ENCODE results near the gene GPX6.
"Not testable (repeated sequence)": the region's sequence is repeated elsewhere in the genome, so short reads cannot be mapped to it uniquely, and the experiment has no call there.

Gene GPX6

GRCh38 chr6:28515676-28516075, at the start of gene GPX6:
GPX6 (minus strand) TSS chr6:28515793; CDS start chr6:28515743, 50 bp downstream.
- H3K4me1 ChIP-seq (ENCODE audit: control insufficient read depth, insufficient read depth, low read length): no peaks in the 10 kb centered on the region
- no peaks in the 10 kb centered on the region for H3K36me3 ChIP-seq (ENCODE audit: control insufficient read depth, insufficient read depth, low read length)
- H3K9me3 ChIP-seq (ENCODE audit: control insufficient read depth, insufficient read depth, low read depth, low read length): no peaks in the 10 kb centered on the region
- no peak within 1 kb of the TSS for H3K9ac ChIP-seq (ENCODE audit: low read length)
- H3K27ac ChIP-seq (ENCODE audit: low read depth, low read length): no peak within 1 kb of the TSS
- H3K4me3 ChIP-seq (ENCODE audit: low read depth, low read length): no peak within 1 kb of the TSS
- peaks cover 5% of the 10 kb centered on the region for H3K27me3 ChIP-seq (ENCODE audit: control insufficient read depth, insufficient read depth, low read length)

GRCh38 chr6:28563430-28564095, 48.0 kb upstream of the GPX6 start:
- Histone ChIP-seq H3K9me3 (ENCODE audit: control insufficient read depth, insufficient read depth, low read depth, low read length) (no peaks in the 10 kb centered on the region), H3K4me1 (ENCODE audit: control insufficient read depth, insufficient read depth, low read length) (no peaks in the 10 kb centered on the region), H3K27me3 (ENCODE audit: control insufficient read depth, insufficient read depth, low read length) (peaks cover 18% of the 10 kb centered on the region), H3K27ac (ENCODE audit: low read depth, low read length) (no peak overlapping the region), H3K36me3 (ENCODE audit: control insufficient read depth, insufficient read depth, low read length) (no peaks in the 10 kb centered on the region), H3K4me3 (ENCODE audit: low read depth, low read length) (no peak overlapping the region), H3K9ac (ENCODE audit: low read length) (no peak overlapping the region)

- H3K36me3 ChIP-seq (ENCODE audit: control insufficient read depth, insufficient read depth, low read length): no peaks in the 10 kb centered on the region
- no peak overlapping the region for H3K9ac ChIP-seq (ENCODE audit: low read length)
- H3K27ac ChIP-seq (ENCODE audit: low read depth, low read length): no peak overlapping the region
- no peaks in the 10 kb centered on the region for H3K9me3 ChIP-seq (ENCODE audit: control insufficient read depth, insufficient read depth, low read depth, low read length)
- H3K27me3 ChIP-seq (ENCODE audit: control insufficient read depth, insufficient read depth, low read length): peaks cover 39% of the 10 kb centered on the region
- H3K4me1 ChIP-seq (ENCODE audit: control insufficient read depth, insufficient read depth, low read length): peaks cover 9% of the 10 kb centered on the region
- H3K4me3 ChIP-seq (ENCODE audit: low read depth, low read length): no peak overlapping the region
Measured at GRCh38 chr6:28558629-28559028, 43.0 kb upstream of the GPX6 start.

GRCh38 chr6:28555136-28555535, 39.5 kb upstream of the GPX6 start:
- Histone ChIP-seq H3K27me3 (ENCODE audit: control insufficient read depth, insufficient read depth, low read length) (peaks cover 55% of the 10 kb centered on the region), H3K4me1 (ENCODE audit: control insufficient read depth, insufficient read depth, low read length) (peaks cover 13% of the 10 kb centered on the region), H3K36me3 (ENCODE audit: control insufficient read depth, insufficient read depth, low read length) (no peaks in the 10 kb centered on the region), H3K9me3 (ENCODE audit: control insufficient read depth, insufficient read depth, low read depth, low read length) (no peaks in the 10 kb centered on the region), H3K27ac (ENCODE audit: low read depth, low read length) (no peak overlapping the region), H3K4me3 (ENCODE audit: low read depth, low read length) (no peak overlapping the region), H3K9ac (ENCODE audit: low read length) (no peak overlapping the region)

- Histone ChIP-seq H3K9me3 (ENCODE audit: control insufficient read depth, insufficient read depth, low read depth, low read length) (no peaks in the 10 kb centered on the region), H3K9ac (ENCODE audit: low read length) (no peak overlapping the region)
Measured at GRCh38 chr6:28553986-28554881, 38.6 kb upstream of the GPX6 start.

GRCh38 chr6:28553384-28553985, 37.9 kb upstream of the GPX6 start:
- no peaks in the 10 kb centered on the region for H3K36me3 ChIP-seq (ENCODE audit: control insufficient read depth, insufficient read depth, low read length)
- H3K4me3 ChIP-seq (ENCODE audit: low read depth, low read length): peak overlapping the region; percentile 47
- H3K4me1 ChIP-seq (ENCODE audit: control insufficient read depth, insufficient read depth, low read length): peaks cover 13% of the 10 kb centered on the region
- no peaks in the 10 kb centered on the region for H3K9me3 ChIP-seq (ENCODE audit: control insufficient read depth, insufficient read depth, low read depth, low read length)
- H3K9ac ChIP-seq (ENCODE audit: low read length): no peak overlapping the region
- peaks cover 41% of the 10 kb centered on the region for H3K27me3 ChIP-seq (ENCODE audit: control insufficient read depth, insufficient read depth, low read length)
- H3K27ac ChIP-seq (ENCODE audit: low read depth, low read length): no peak overlapping the region

More at GRCh38 chr6:28553986-28554881, 38.6 kb upstream of the GPX6 start:
- H3K36me3 ChIP-seq (ENCODE audit: control insufficient read depth, insufficient read depth, low read length): no peaks in the 10 kb centered on the region
- H3K27me3 ChIP-seq (ENCODE audit: control insufficient read depth, insufficient read depth, low read length): peaks cover 48% of the 10 kb centered on the region
- peak overlapping the region; percentile 47 for H3K4me3 ChIP-seq (ENCODE audit: low read depth, low read length)
- no peak overlapping the region for H3K27ac ChIP-seq (ENCODE audit: low read depth, low read length)
- H3K4me1 ChIP-seq (ENCODE audit: control insufficient read depth, insufficient read depth, low read length): peaks cover 13% of the 10 kb centered on the region

- Histone ChIP-seq H3K27ac (ENCODE audit: low read depth, low read length) (no peak overlapping the region), H3K36me3 (ENCODE audit: control insufficient read depth, insufficient read depth, low read length) (no peaks in the 10 kb centered on the region), H3K9me3 (ENCODE audit: control insufficient read depth, insufficient read depth, low read depth, low read length) (no peaks in the 10 kb centered on the region), H3K4me3 (ENCODE audit: low read depth, low read length) (no peak overlapping the region), H3K4me1 (ENCODE audit: control insufficient read depth, insufficient read depth, low read length) (peaks cover 13% of the 10 kb centered on the region), H3K27me3 (ENCODE audit: control insufficient read depth, insufficient read depth, low read length) (peaks cover 38% of the 10 kb centered on the region), H3K9ac (ENCODE audit: low read length) (no peak overlapping the region)
Measured at GRCh38 chr6:28551891-28552666, 36.5 kb upstream of the GPX6 start.

- H3K27ac ChIP-seq (ENCODE audit: low read depth, low read length); H3K27me3 ChIP-seq (ENCODE audit: control insufficient read depth, insufficient read depth, low read length); H3K36me3 ChIP-seq (ENCODE audit: control insufficient read depth, insufficient read depth, low read length); H3K4me1 ChIP-seq (ENCODE audit: control insufficient read depth, insufficient read depth, low read length); H3K9ac ChIP-seq (ENCODE audit: low read length); H3K4me3 ChIP-seq (ENCODE audit: low read depth, low read length); H3K9me3 ChIP-seq (ENCODE audit: control insufficient read depth, insufficient read depth, low read depth, low read length): not testable (repeated sequence)
Measured at GRCh38 chr6:28547003-28547402, 31.4 kb upstream of the GPX6 start.

- H3K4me3 ChIP-seq (ENCODE audit: low read depth, low read length): no peak overlapping the region
- H3K9ac ChIP-seq (ENCODE audit: low read length): no peak overlapping the region
- H3K36me3 ChIP-seq (ENCODE audit: control insufficient read depth, insufficient read depth, low read length): no peaks in the 10 kb centered on the region
- H3K27ac ChIP-seq (ENCODE audit: low read depth, low read length): no peak overlapping the region
- no peaks in the 10 kb centered on the region for H3K9me3 ChIP-seq (ENCODE audit: control insufficient read depth, insufficient read depth, low read depth, low read length)
- H3K27me3 ChIP-seq (ENCODE audit: control insufficient read depth, insufficient read depth, low read length): no peaks in the 10 kb centered on the region
- no peaks in the 10 kb centered on the region for H3K4me1 ChIP-seq (ENCODE audit: control insufficient read depth, insufficient read depth, low read length)
Measured at GRCh38 chr6:28545955-28546354, 30.4 kb upstream of the GPX6 start.

- peak overlapping the region; percentile 69 for H3K4me3 ChIP-seq (ENCODE audit: low read depth, low read length)
- H3K27ac ChIP-seq (ENCODE audit: low read depth, low read length): no peak overlapping the region
- H3K27me3 ChIP-seq (ENCODE audit: control insufficient read depth, insufficient read depth, low read length): no peaks in the 10 kb centered on the region
- peak overlapping the region; percentile 49 for H3K9ac ChIP-seq (ENCODE audit: low read length)
- H3K9me3 ChIP-seq (ENCODE audit: control insufficient read depth, insufficient read depth, low read depth, low read length): no peaks in the 10 kb centered on the region
- no peaks in the 10 kb centered on the region for H3K36me3 ChIP-seq (ENCODE audit: control insufficient read depth, insufficient read depth, low read length)
- no peaks in the 10 kb centered on the region for H3K4me1 ChIP-seq (ENCODE audit: control insufficient read depth, insufficient read depth, low read length)
Measured at GRCh38 chr6:28543651-28544610, 28.3 kb upstream of the GPX6 start.
